ENCODE data around the gene MIA.

DNA sequence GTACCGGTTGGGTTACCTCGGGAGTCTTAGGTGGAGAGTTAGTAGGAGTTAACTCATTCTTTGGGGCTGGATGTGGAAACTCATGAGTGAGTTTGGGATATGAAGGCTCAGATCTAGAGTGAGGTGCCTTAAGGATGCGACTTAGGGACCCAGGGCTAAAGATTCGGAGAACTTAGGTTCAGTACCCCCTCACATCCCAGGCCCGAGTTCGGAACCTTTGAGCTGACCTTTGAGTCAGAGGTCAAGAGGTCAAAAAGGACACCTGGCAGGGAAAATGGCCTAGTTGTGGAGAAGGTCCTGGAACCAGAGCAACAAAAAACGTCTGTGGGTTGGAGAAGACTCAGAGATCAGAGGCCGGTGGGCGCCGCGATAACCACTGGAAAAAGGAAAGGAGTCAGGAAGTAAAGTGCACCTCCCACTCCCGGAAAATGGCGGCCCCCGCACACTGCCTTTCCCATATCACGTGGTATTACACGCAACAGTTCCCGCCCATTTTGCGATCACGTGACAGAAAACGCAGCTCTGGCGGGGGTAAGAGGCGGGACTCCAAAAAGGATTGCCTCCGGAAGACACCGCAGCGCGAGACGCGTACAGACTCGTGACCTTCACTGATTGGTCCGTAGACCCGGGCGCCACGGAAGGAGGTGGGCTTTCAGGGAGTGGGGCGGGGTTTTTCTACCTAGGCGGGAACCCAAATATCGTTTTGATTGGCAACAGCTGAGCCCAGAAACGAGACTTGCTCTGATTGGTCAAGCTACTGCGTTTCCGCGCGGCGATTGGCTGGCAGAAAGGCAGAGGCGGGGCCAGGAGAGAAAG is 25.1 kb upstream of the MIA start, which contains the start of gene ACTMAP:
- TF ChIP-seq, protein P1, sequence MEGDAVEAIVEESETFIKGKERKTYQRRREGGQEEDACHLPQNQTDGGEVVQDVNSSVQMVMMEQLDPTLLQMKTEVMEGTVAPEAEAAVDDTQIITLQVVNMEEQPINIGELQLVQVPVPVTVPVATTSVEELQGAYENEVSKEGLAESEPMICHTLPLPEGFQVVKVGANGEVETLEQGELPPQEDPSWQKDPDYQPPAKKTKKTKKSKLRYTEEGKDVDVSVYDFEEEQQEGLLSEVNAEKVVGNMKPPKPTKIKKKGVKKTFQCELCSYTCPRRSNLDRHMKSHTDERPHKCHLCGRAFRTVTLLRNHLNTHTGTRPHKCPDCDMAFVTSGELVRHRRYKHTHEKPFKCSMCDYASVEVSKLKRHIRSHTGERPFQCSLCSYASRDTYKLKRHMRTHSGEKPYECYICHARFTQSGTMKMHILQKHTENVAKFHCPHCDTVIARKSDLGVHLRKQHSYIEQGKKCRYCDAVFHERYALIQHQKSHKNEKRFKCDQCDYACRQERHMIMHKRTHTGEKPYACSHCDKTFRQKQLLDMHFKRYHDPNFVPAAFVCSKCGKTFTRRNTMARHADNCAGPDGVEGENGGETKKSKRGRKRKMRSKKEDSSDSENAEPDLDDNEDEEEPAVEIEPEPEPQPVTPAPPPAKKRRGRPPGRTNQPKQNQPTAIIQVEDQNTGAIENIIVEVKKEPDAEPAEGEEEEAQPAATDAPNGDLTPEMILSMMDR (IDR thresholded peaks at IDR 0.05) = peak in 1 of 4 experiments; percentile 19
- TF ChIP-seq POLR2A (IDR thresholded peaks at IDR 0.05) = peak; percentile 73 to 89
